ENCODE results near the gene ANKH.

ANKH gene

DNA sequence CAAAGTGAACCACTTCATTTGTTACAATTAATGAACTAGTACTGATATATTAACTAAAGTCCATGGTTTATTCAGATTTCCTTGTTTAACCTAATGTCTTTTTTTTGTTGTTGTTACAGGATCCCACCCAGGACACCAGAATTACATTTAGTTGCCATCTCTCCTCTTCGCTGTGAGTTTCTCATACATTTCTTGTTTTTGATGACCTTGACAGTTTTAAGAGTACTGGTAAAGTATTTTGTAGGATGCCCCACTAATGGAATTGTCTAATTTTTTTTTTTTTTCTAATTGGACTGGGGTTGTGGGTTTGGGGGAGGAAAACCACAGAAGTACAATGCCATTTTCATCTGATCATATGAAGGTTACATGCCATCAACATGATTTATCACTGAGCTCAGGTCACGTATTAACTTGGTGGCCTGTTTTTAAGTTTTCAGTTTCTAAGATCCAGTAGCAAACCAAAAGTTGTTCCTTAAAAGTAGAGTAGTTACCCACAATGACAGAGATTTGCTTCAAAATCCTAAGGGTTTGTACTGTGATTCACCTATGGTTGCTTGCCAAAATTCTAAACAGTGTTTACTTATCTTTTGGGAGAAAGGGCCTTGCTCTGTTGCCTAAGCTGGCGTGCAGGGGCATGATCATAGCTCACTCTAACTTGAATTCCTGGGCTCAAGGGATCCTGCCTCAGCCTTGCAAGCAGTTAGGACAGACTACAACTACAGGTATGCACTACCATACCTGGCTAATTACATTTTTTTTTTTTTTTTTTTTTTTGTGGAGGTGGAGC, 211.6 kb downstream of the ANKH start:
- DNase-seq: no peak

DNA sequence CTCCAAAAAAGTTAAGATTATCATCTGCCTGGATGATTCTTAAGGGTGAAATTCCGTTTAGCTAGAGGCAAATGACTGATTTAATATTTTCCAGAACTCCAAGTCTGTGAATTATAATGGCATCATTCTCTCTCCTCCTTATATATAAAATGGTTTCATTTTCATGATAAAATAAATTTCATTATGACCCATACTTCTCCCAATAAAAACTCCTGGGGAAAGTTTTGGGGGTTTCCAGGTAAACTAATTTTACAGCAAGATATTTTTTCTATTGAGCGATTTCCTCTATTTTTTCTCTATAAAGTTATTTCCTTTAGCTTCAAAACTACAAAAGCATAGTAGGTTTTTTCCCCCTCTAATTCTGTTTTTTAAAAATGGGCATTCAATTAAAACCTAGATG, 214.7 kb downstream of the ANKH start:
- no peak for DNase-seq

DNA sequence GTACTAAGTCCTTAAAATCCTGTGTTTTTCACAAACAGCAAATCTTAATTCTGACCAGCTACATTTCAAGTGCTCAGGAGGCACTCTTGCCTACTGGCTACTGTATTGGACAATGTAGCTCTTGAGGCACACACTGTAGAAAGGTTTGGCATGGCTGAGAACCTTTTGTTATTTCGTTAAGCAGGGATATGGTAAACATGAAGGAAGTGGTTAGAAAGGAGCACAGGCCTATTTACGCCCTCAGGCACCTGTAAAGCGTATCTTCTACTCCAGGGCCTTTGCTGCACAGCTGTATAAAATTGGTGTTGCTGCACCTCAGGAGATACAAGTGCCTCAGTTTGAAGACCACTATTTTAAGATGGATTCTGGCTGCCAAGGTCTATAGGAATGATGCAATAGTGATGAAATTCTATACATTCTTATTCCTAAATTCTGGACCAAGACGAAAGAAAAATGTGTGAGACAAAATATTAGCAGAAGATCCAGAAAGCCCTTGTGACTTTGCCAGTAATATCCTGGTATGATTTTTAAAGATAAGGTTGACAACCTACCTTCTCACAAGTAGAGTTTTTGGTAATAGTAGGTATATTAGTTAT, 216.3 kb downstream of the ANKH start:
- no peak for DNase-seq
